Small intestine (tissue), 7 donors: ENCODE data around the gene TEAD1. TPM values are rescaled to one million over a fixed set of nuclear protein-coding genes. Genes with fewer than 3 reads are reported as not detected.

Experiments used
- DNase-seq, 2 donors: peaks; one replicate each; pipeline versions ENCODE4 v3.0.0 to v3.0.0-alpha.2; 2013
- FAIRE-seq: peaks from 2 replicates; lab custom pipeline; 2012; peaks lifted over from hg19 to GRCh38; lab: Jason Lieb, UNC
- H3K27ac ChIP-seq, 3 donors: one replicate each; pipeline ENCODE4 v1.5.1; 2013; ENCODE audit warnings: low read length in 2 of 3, mild to moderate bottlenecking in 2 of 3, control low read depth in 1 of 3, inconsistent platforms in 1 of 3, low read depth in 1 of 3, moderate library complexity in 1 of 3
- H3K27me3 ChIP-seq, 3 donors: one replicate each; pipeline ENCODE4 v1.6.1; 2013; ENCODE audit warnings: low read length in 3 of 3, inconsistent platforms in 1 of 3; ENCODE audit not compliant: control insufficient read depth in 3 of 3, insufficient read depth in 3 of 3
- H3K36me3 ChIP-seq, 3 donors: one replicate each; pipeline ENCODE4 v1.6.1; 2013; ENCODE audit warnings: low read length in 3 of 3, inconsistent platforms in 1 of 3, low read depth in 1 of 3, mild to moderate bottlenecking in 1 of 3, moderate library complexity in 1 of 3; ENCODE audit not compliant: control insufficient read depth in 3 of 3, insufficient read depth in 2 of 3
- H3K4me1 ChIP-seq, 3 donors: one replicate each; pipeline ENCODE4 v1.6.1; 2013; ENCODE audit warnings: low read length in 2 of 3, inconsistent platforms in 1 of 3, low read depth in 1 of 3, mild to moderate bottlenecking in 1 of 3, moderate library complexity in 1 of 3; ENCODE audit not compliant: control insufficient read depth in 3 of 3, insufficient read depth in 2 of 3
- H3K4me3 ChIP-seq, 3 donors: one replicate each; pipeline ENCODE4 v1.5.1; 2013; ENCODE audit warnings: low read length in 3 of 3, control low read depth in 1 of 3, inconsistent platforms in 1 of 3, low read depth in 1 of 3, mild to moderate bottlenecking in 1 of 3, moderate library complexity in 1 of 3
- H3K9me3 ChIP-seq, 2 donors: one replicate each; pipeline ENCODE4 v1.6.1; 2013; ENCODE audit warnings: low read depth in 1 of 2, low read length in 1 of 2; ENCODE audit not compliant: control insufficient read depth in 2 of 2, insufficient read depth in 1 of 2
- WGBS, 3 donors: extraction: QIAGEN DNeasy Blood & Tissue Kit; methylation state at CpG; one replicate each; pipeline ENCODE4 v1.1.7; 2013; 5-methylcytosine and 5-hydroxymethylcytosine counted together
- polyA plus RNA-seq, 4 donors: library from polyadenylated mRNA; stranded (reverse) in 3 of 4; unstranded in 1 of 4; fragments of 200-250 nt in 3 of 4; fragments of 120-200 nt in 1 of 4; gene quantifications; one replicate each; pipeline versions ENCODE4 v1.2.1 to v1.2.3, GENCODE V29; 2013
- donor health status: healthy with polysubstance abuse.
- donor health status: control.
- donor health status: control.
- donor health status: Bipolar disorder and iron deficiency.
- donor health status: healthy.

TEAD1 gene
- polyA plus RNA-seq, 4 donors = 3.2 to 29.3 (median 7.6) TPM

DNA sequence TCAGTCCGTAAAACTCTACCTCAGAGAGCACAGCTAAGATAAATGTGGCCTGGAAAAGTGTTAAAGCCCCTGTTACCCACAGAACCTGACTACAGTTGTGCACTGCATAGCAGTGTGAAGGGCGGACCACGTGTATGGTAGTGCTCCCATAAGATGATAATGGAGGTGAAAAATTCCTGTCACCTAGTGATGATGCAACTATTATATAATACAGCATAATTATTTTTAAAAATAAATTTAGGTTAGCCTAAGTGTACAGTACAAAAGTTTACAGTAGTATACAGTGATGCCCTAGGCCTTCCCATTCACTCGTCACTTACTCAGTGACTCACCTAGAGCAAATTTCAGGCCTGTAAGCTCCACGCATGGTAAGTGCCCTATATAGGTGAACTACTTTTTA is 258.3 kb downstream of the TEAD1 start:
- Histone ChIP-seq H3K27ac (no peak overlapping the region), H3K4me1 (no peaks in the 10 kb centered on the region), H3K36me3 (peaks cover 0 to 11% (median 2%) of the 10 kb centered on the region in 3 donors), H3K9me3 (peaks cover 0 to 3% of the 10 kb centered on the region in 2 donors), H3K4me3 (no peak overlapping the region), H3K27me3 (no peaks in the 10 kb centered on the region)
- DNase-seq (no peak), FAIRE-seq (no peak)
- WGBS, 3 donors = 78 to 97% (median 95%) methylated on average over 5 of the region's 5 CpGs

DNA sequence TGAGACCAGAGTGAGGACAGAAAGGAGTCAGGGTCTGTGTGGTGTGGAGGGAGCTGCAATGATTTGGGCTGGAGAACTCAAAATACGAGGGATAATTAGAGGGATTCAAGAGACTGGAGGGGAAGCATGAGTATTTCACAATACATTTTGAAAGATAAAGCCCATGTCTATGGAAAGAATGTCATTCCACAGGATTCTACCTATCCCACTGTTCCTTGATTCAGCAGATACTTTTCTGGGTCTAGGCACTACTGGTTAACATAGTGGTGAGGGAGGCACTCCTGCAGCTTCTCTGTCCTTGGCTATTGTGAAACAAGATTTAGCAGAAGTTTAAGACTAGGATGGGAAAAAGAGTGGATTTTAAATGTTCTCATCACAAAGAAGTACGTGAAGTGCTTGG is 262.0 kb downstream of the TEAD1 start:
- no peak for FAIRE-seq

DNA sequence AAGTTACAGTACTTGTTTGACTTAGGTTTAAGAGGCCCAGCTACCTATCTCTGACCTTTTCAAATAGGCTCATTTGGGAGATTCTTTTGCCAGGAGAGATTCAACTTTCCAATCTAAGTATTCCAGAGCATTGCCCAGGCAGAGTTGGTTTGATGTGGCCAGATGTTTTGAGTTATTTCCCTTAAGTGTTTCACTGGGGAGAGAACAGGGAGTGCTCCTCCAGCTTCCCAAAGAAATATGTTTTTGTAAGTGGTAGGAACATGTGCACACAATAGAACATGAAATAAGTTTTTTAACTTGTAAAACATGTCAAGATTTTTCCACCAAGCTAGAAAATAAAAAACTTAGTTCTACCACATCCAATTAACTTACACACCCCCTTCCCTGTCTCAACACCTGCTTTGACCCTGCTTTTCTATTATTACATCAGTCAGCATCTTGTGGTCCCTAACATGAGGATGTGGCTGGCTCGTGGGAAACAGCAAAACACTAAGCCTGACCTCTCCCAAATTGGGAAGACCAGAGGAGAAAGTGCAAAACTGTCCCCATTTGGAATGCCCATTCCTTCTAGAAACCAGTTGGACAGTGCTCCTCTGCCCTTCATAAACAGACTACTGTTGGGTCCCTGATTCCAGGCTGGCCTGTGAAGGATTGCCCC is 264.5 kb downstream of the TEAD1 start:
- Histone ChIP-seq H3K27me3 (no peaks in the 10 kb centered on the region), H3K4me1 (no peaks in the 10 kb centered on the region), H3K27ac (no peak overlapping the region), H3K4me3 (no peak overlapping the region), H3K9me3 (no peaks in the 10 kb centered on the region), H3K36me3 (peaks cover 5 to 22% (median 5%) of the 10 kb centered on the region in 3 donors)
- DNase-seq = no peak
- 76 to 96% (median 79%) methylated on average over 1 of the region's 1 CpG for WGBS, 3 donors
- no peak for FAIRE-seq

More for the DNA sequence above, 262.0 kb downstream of the TEAD1 start:
- DNase-seq = no peak
- Histone ChIP-seq H3K36me3 (peaks cover 5 to 20% (median 5%) of the 10 kb centered on the region in 3 donors), H3K27me3 (no peaks in the 10 kb centered on the region), H3K9me3 (peaks cover 0 to 3% of the 10 kb centered on the region in 2 donors), H3K4me1 (no peaks in the 10 kb centered on the region), H3K27ac (no peak overlapping the region), H3K4me3 (no peak overlapping the region)
- WGBS, 3 donors = 65 to 95% (median 89%) methylated on average over 2 of the region's 2 CpGs

DNA sequence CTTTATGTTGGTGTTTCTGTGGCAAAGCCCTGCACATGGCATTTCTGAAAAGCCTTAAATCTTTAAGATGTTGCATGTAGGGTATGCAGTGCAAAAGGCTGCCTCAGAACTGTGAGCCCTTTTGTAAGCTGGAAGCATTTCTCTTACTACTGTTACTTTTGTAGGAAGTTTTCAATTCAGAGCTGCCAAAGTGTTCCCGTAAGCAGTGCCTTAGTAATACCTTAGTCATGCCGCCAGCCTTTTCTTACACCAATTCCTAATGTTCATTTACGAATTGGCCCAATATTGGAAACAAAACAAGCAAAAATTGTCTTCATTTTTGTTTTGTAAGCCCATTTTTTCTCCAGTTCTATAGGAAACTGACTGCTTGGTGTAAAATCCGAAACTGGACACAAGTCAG is 267.4 kb downstream of the TEAD1 start:
- Histone ChIP-seq H3K9me3 (no peaks in the 10 kb centered on the region), H3K4me1 (no peaks in the 10 kb centered on the region), H3K4me3 (no peak overlapping the region), H3K36me3 (peaks cover 5 to 19% (median 5%) of the 10 kb centered on the region in 3 donors), H3K27me3 (no peaks in the 10 kb centered on the region), H3K27ac (no peak overlapping the region)
- no peak for FAIRE-seq
- WGBS, 3 donors = 90 to 92% (median 92%) methylated on average over 4 of the region's 4 CpGs
- DNase-seq = no peak

DNA sequence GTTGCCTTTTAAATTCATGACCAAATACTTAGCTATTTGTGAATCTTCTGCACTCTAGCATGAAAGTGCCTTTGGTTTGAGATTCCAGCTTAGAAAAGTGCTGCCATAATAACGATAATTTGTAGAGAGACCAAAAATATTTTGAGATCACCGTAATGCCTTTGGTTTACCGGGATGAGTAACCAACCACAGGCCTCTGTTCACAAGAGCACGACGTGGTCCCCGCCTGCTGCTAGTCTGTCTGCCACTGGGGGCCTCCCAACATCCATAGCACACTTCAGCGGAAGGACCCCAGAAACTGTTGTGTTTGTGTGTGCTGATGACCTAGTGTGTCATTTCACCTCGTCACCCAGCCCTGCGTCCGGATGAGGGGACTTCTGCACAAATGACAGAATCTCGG is 267.9 kb downstream of the TEAD1 start:
- DNase-seq = no peak
- FAIRE-seq = no peak
- Histone ChIP-seq H3K4me3 (no peak overlapping the region), H3K27ac (no peak overlapping the region), H3K9me3 (peaks cover 0 to 3% of the 10 kb centered on the region in 2 donors), H3K36me3 (peaks cover 3 to 19% (median 5%) of the 10 kb centered on the region in 3 donors), H3K4me1 (no peaks in the 10 kb centered on the region), H3K27me3 (no peaks in the 10 kb centered on the region)
- WGBS, 3 donors = 90 to 94% (median 91%) methylated on average over 11 of the region's 11 CpGs

DNA sequence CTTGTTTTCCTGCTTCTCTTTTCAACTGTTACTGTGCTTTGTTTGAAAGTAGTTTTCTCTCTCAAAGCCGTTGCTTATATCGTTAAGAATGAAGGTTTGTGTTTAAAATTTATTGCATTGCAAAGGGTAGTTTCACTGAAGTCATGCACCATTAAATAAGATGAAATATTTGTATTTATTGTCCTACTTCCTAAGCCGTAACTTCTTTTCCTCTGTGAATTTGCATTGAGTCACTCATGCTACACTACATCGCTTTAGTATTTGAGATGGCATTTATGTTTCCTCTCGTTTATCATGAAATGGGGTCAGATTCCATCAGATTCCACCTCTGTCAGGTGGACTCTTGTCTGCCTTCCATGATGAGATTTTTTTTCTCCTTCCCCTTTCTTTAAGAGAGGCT is 269.1 kb downstream of the TEAD1 start:
- Histone ChIP-seq H3K36me3 (peaks cover 3 to 19% (median 5%) of the 10 kb centered on the region in 3 donors), H3K27ac (no peak overlapping the region)

DNA sequence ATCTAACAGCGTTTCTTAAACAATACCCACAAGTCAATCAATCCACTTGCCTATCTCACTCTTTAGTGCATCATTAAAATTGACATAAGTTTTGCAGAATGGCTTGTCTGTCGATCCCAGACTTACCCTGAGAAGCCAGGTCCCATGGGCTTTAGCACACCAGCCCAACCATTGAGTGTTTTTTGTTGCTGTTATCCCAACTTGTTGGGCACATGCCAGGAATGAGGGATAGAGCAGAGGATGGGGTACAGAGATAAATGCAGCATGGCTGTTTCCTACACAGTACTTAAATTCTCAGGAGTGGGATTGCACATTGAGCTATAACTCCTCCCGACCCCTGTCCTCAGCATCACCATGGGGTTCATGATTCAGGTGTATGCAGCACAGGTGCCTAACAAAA is 270.7 kb downstream of the TEAD1 start:
- WGBS, 3 donors = 77 to 90% (median 80%) methylated on average over 3 of the region's 3 CpGs
- DNase-seq (no peak), FAIRE-seq (no peak)
- Histone ChIP-seq H3K9me3 (peaks cover 0 to 3% of the 10 kb centered on the region in 2 donors), H3K4me3 (no peak overlapping the region), H3K27me3 (no peaks in the 10 kb centered on the region), H3K36me3 (peaks cover 3 to 10% (median 3%) of the 10 kb centered on the region in 3 donors), H3K4me1 (peaks cover 0 to 2% (median 0%) of the 10 kb centered on the region in 3 donors), H3K27ac (no peak overlapping the region)

More for the DNA sequence above, 269.1 kb downstream of the TEAD1 start:
- no peaks in the 10 kb centered on the region for H3K27me3 ChIP-seq
- H3K4me3 ChIP-seq = no peak overlapping the region
- H3K9me3 ChIP-seq = peaks cover 0 to 3% of the 10 kb centered on the region in 2 donors
- FAIRE-seq (no peak), DNase-seq (no peak)
- WGBS, 3 donors = 87 to 91% (median 90%) methylated on average over 5 of the region's 5 CpGs
- no peaks in the 10 kb centered on the region for H3K4me1 ChIP-seq

DNA sequence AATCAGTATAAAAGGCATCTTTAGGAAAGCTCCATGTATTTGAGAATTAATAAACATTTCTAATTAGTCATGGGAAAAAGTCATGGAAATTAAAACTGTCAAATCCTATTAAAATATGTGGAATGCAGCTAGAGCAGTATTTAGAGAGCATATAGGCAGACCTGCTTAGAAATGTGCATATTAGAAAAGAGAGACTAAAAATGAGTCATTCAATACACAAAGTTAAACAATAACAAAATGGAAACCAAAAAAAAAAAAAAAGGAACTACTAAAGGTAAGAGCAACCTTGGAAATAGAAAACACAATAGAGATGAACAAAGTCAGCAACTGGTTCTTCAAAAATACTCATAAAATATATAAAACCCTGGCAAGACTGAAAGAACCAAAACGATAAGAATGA is 275.2 kb downstream of the TEAD1 start:
- Histone ChIP-seq H3K4me3 (no peak overlapping the region), H3K27ac (no peak overlapping the region), H3K4me1 (peaks cover 0 to 2% (median 0%) of the 10 kb centered on the region in 3 donors), H3K36me3 (no peaks in the 10 kb centered on the region), H3K9me3 (peaks cover 0 to 3% of the 10 kb centered on the region in 2 donors), H3K27me3 (no peaks in the 10 kb centered on the region)
- 9 to 52% (median 36%) methylated on average over 1 of the region's 1 CpG for WGBS, 3 donors
- FAIRE-seq = no peak
- no peak for DNase-seq
